ENCODE data around the gene TPPP2. TPM values are rescaled to one million over a fixed set of nuclear protein-coding genes. Genes with fewer than 3 reads are reported as not detected.
"Not testable (repeated sequence)": the region's sequence is repeated elsewhere in the genome, so short reads cannot be mapped to it uniquely, and the experiment has no call there.

The TPPP2 gene
- total RNA-seq = not detected in 2 replicates

DNA sequence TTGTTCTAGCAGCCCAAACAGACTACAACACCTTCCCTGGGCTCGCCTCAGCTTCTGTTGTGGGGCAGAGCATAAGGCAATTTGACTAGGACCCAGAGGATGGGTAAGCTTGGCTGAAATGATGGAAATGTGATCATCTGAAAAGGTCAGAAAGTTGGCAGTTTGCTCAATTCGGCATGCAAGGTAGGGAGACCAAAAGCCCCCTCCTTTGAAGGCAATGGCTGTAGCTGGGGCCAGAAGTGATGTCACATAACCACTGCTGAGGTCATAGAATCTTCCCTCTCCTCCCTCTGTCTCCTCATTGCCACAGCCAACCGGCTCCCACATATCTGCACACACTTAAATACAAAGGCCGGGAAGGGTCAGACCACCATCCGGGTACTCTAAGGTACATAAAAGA lies at the start of gene TPPP2:
Gene TPPP2 (plus strand): TSS at position 301 of the 400 bp plus-strand sequence. CDS start 365 bp downstream, outside the sequence.
- no peak for DNase-seq

DNA sequence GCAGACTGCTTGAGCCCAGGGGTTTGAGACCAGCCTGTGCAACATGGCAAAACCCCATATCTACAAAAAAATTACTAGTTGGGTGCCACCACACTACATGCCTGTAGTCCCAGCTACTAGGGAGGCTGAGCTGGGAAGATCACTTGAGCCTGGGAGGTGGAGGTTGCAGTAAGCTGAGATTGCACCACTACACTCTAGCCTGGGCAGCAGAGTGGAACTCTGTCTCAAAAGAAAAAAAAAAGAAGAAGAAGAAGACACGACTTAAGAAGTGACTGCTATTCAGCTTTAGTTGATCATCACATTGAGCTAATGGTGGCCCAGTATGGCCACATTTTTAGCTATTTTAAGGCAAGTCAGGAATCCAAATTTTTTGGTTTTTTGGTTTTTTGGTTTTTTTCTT lies 49.1 kb upstream of the TPPP2 start:
- no peak for DNase-seq

DNA sequence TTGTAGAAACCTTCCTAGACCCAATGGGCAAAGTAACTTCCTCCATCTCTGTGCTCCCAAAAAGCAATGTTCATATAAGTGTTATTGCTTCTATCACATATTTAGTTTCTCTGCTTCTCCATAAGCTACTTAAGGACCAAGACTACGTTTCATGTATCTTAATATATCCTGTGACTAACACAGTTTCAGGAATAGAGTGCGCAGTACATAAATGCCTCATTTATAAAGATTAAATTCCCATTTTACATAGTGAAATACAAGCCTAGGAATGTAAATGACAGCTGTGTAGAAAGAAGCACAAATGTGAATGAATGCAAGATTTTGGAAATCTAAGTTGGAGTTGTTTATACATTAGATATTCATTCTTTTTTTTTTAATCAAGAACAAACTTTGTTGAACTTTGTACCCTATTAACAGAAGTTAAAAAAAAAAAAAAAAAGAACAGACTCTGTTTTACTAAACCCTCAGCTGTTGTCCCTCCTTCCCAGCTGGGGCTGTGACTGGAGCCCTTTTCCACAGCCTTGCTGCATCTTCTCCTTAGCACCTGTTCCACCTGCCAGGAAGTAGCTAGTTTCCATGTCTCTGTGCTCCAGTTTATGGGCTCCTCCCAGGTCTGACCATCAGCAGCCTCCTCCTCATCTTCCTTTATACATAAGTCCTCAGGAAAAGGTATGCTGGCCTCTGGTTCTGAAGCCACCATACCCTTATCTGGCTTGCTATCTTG lies 47.2 kb upstream of the TPPP2 start:
- DNase-seq = no peak

DNA sequence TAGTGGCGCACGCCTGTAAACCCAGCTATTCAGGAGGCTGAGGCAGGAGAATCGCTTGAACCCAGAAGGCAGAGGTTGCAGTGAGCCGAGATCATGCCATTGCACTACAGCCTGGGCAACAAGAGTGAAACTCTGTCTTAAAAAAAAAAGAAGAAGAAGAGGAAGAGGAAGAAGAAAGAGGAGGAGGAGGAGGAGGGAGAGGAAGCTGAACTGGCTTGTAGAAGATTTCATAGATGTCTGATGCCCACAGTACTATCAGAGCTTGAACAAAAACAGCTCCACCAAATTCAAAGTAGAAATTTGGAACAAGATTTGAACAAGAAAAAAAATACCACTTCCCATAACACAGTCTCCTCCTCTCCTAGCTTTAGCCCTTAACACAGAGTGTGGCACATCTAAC lies 44.4 kb upstream of the TPPP2 start:
- DNase-seq = not testable (repeated sequence)

DNA sequence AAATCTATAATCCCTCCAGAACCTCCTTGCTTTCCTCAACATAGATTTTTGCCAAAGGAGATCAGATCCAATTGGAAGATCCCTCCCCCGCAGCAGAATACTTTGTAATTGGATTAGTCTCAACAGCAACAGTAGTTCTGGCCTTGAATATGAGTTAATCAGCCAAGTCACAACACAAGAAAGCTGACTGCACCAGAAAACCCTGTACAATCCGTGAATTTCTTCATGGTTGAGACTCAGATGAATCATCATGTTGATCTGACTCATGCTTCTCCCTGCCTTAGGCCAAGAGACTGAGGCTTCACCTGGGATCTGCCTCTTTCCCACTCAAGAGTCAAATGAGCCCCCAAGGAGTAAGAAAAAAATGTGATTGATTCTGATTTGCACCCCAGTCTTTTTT lies 43.2 kb upstream of the TPPP2 start:
- peak; percentile 74 for DNase-seq

DNA sequence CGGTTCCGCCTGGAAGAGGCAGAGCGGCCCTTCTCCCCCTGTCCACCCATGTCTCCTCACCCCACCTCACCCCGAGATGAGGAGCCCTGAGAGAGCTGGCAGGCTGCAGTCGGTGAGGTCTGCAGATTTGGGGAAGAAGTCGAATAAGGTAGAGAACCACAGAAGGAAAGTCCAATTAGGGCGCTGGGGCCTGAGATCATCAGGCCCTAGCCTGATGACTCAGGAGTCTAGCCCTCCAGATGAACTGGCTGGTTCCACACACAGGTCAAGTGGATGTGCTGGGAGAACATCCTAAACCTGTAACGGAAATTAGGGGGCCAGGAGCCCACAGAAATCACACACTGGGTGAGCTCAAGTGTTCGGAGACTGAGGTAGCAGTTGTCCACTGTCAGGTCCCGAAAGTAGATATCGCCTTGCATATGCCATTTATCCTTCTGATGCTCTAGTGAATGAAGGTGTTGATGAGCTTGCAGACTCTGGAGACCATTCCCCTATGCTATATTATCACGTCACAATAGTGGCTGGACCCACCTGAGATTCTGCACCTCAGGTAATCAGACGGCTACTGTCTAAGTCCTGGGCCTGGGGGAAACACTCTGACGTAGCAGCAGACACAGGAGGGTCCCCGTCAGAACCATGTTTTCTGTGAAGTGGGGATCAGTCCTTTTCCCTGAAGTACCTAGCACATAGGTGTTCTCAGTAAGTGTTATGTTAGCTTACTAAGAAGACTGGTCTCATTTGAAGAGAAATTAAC lies 41.1 kb upstream of the TPPP2 start:
- no peak for DNase-seq

DNA sequence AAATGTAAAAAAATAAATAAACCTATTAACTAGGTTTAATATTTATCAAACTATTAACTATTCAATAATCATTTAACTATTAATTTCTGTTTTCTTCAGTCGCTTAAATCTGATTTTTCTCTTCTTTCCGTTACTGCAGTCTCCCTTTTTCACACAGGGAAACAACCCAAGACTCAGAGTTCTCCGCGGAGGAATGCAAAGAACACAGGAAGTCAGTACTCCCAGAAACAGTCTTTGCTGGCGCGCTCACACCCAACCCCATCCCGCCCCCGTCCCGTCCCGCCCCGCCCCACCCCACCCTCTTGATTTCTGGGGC lies 40.6 kb upstream of the TPPP2 start:
- no peak for DNase-seq

DNA sequence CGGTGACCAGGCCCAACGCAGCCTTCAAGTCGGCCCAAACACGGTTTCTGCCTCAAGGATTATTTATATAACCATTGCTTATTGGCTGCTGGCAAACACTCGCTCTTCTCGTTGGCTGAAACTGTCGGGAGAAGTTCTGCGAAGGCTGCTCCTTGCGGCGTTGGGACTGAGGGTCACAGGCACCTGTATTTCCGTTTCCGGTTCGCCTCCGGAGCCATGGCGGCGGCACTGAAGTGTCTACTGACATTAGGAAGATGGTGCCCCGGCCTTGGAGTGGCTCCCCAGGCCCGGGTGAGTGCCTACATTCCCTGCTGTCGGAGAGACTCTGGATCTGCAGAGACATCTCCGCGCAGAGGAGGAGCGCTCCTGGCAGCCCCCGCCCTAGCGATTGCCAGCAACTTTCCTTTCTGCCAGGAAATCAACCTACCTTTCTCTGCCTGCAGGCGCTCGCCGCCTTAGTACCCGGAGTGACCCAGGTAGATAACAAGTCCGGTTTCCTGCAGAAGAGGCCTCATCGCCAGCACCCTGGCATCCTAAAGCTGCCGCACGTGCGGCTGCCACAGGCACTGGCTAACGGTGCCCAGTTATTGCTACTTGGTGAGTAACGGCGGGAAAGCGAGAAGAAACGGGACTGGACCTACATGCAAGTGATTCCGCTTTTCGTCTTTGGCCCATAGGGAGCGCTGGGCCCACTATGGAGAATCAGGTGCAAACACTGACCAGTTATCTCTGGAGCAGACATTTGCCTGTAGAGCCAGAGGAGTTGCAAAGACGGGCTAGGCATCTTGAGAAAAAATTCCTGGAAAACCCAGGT lies 40.0 kb upstream of the TPPP2 start, which contains the start of gene METTL17:
Gene METTL17 (plus strand): TSS at position 194 of the 814 bp plus-strand sequence. CDS start 23 bp downstream, at position 217.
- DNase-seq = peak; percentile 95

DNA sequence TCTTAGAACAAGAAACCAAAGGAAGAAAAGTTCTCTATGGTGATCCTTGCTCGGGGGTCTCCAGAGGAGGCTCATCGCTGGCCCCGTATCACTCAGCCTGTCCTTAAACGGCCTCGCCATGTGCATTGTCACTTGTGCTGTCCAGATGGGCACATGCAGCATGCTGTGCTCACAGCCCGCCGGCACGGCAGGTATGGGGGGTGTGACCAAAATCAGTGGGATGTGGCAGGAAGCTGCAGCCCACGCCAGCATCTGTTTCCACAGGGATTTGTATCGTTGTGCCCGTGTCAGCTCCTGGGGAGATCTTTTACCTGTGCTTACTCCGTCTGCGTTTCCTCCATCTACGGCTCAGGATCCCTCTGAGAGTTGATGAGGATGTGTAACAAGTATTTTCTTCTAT lies 33.5 kb upstream of the TPPP2 start:
- DNase-seq = no peak

DNA sequence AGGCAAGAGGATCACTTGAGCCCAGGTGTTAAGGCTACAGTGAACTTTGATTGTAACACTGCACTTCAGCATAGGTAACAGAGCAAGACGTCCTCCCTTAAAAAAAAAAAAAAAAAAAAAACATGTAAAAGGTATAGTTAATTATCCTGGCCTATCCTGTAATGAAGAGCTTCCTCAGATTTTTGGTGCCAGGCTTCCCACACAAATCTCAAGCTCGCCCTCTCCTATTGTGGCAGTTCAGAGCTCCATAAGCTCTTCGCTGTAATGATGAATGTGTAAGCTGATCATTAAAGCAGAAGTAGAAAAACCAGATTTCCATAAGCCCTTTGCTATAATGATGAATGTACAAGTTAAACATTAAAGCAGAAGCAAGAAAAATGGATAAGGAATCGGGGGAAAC lies 32.9 kb upstream of the TPPP2 start:
- DNase-seq = no peak

DNA sequence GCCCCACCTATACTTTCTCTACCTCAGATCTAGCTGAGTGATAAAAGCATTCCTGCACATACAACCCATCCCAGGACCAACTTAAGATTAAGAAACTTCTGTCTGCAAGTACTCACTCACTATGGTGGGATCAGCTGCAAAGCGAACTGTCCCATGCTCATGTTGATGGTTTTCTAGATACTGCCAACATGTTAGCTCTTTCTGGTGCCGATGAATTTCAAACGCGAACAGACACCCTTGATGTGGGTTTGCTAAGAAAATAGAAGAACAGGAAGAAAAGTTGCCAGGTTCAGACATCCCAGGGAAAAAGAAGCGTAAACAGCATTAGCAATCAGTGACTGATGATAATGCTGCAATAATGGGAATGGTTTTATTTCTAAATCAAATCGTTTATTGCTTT lies 32.5 kb upstream of the TPPP2 start:
- no peak for DNase-seq

DNA sequence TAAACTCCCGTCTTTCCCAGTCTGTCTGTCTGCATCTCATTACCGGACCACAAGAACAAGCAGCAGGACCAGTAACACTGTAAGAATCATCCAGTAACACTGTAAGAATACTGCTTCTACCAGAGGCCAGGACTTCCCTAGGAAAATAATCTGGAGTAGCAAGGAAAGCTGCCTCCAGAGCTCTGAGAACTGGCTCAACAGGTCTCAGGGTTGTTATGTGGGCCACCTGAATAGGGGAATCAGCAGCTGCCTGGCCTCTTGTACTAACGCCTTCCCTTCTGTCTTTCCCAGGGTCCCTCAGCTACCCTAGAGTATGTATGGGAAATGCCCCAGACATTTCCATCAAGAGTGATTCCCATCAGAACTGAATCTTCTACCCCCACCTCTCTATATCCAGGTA lies 31.9 kb upstream of the TPPP2 start:
- DNase-seq = no peak

DNA sequence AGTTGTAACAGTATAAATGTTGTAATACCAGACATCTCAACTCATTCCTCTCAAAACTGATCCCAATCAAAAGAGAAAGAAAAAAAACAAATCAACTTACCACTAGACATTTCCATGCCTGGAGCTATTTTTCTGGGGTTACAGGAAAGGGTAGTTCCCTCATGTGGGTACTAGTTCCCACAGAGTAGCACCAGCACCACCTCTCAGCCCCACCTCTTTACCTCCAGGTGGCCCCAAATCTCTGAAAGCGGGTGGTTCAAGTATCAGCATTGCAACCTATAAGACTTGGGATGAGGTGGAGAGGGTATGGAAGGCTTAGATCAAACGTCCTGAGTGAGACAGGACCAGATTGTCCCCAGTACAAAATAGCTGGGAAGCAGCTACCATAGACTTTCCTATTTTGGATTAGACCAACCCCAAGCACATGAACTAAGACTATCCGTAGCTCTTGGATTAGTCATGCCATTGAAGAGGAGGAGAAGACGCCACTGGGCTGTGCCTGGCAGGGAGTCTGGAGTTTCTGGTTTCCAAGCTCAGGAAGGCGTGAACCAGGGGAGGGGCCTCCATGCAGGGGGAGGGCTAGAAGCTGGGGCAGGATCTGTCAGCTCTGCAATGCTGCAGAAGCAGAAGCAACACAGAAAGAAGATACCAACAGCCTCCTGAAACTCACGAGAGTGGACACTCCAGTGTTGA lies 31.2 kb upstream of the TPPP2 start, which contains the start of gene SLC39A2:
Gene SLC39A2 (plus strand): TSS at position 620 of the 693 bp plus-strand sequence. CDS start 154 bp downstream, outside the sequence.
- DNase-seq = no peak

DNA sequence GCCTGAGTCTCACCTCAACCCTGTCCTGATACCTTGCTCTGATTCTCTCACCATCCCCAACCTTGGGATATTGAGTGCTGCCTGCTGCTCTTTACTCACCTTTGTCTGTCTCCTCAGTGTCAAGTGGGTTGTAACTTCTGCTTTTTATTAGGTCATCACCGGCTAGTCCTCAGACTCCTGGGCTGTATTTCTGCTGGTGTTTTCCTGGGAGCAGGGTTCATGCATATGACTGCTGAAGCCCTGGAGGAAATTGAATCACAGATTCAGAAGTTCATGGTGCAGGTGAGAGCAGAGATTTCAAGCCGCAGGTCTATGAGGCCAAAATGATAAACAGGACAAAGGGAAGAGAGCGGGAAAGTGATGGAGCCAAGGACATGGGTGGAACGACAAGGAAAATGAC lies 30.4 kb upstream of the TPPP2 start:
- no peak for DNase-seq

DNA sequence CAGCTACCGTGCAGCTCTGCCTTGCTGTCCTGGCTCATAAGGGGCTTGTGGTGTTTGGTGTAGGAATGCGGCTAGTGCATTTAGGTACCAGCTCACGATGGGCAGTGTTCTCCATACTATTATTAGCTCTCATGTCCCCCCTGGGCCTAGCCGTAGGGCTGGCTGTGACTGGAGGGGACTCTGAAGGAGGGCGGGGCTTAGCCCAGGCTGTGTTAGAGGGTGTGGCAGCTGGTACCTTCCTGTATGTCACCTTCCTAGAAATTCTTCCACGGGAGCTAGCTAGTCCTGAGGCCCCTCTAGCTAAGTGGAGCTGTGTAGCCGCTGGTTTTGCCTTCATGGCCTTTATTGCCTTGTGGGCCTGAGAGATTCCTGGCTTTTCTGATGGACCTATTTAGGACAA lies 28.8 kb upstream of the TPPP2 start:
- DNase-seq = no peak

DNA sequence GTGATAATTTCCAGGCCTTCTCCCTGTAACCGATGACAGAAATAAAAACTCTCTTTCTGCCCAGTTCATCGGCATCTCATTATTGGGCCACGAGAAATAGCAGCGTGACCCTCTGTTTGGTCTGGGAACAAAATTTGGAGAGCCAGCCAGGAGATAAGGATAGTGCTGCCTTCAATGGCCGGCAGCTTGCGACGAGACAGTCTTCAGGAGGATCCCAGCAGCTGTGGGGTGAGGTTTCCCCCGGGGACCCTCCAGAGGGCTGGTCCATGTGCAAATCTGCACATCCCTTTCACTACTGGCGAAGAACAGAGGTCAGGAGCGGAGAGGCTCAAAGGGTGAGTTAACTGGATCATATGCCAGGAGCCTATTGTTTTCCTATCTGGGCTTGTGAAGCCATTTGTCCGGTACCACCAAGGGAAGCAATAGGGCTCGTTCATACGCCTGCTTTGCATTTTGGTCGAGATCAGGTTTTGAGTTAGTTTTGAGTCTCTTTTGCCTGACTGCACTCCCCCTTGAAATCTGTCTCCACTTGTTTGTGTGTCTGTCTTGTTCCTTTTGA lies 26.1 kb upstream of the TPPP2 start:
- DNase-seq = no peak

DNA sequence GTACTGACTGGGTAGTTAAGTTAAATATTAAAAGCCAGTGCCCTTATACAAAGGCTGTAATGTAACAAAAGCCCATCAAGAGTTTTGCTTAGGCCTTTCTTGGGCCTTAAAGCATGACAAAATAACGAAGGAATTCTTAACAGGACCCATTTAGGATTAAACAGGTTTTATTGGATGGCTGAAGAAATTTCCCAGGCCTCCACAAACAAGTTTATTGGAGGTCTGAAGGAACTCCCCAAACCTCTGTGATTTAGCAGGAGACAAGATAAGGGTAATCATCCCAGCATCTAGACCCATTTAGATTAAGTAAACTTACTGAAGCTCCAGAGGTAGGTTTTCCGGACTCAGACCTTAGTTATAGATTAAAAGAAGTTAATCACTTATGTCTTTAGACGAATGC lies 20.3 kb upstream of the TPPP2 start:
- not testable (repeated sequence) for DNase-seq

DNA sequence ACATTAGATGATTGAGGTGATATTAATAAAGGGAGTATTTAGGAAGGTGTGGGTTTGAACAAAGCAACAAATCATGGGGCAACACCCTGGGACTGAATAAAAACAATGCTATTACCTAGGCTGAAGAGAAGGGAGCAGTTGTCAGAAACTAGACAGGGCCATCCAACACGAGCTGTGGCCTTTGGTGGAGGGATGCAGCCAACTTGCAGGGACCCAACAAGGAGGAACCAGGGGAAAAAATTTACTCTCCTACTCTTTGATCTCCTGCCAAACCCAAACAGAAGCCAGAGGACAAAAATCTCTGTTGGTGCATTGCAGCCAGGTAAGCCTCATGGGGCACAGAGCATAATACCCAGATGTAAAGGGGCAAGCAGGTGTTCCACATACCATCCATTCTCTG lies 18.9 kb upstream of the TPPP2 start:
- DNase-seq = no peak

DNA sequence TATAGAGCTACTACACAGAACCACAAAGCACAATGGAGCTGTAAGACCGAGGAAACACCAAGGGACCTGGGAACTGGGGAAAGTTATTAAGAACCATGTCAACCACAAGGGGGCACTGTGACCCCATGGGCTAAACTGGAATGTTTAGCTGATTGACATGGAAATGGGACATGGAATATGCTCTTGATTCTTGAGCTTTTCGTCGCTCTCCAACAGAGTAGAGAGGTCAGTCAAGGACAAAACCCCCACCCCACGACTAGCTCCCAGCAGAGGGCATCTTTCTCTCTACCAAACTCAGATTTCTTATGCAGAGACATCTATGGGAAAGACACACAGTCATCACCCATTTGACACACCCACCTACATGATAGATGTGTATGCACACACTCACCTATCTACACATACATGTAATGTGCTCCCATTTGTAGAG lies 15.2 kb upstream of the TPPP2 start:
- DNase-seq = peak; percentile 94

DNA sequence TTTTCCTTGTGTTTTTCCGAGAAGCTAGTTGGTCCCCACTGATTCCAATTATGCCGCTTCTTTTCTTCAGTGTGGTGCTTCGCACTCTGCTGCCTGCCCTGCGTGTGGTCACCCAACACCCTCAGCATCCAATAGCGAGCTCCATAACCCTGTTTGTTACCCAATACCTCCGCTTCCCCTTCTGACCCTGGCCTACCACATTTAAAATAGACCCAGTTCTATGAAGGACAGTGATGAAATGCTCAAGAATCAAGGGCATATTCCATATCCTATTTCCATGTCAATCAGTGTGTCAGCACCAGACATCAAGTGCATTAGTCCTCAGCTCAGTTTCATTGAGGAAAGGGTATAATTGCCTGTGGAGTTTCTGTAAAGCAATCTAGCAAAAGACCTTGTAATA lies 14.7 kb upstream of the TPPP2 start:
- no peak for DNase-seq

DNA sequence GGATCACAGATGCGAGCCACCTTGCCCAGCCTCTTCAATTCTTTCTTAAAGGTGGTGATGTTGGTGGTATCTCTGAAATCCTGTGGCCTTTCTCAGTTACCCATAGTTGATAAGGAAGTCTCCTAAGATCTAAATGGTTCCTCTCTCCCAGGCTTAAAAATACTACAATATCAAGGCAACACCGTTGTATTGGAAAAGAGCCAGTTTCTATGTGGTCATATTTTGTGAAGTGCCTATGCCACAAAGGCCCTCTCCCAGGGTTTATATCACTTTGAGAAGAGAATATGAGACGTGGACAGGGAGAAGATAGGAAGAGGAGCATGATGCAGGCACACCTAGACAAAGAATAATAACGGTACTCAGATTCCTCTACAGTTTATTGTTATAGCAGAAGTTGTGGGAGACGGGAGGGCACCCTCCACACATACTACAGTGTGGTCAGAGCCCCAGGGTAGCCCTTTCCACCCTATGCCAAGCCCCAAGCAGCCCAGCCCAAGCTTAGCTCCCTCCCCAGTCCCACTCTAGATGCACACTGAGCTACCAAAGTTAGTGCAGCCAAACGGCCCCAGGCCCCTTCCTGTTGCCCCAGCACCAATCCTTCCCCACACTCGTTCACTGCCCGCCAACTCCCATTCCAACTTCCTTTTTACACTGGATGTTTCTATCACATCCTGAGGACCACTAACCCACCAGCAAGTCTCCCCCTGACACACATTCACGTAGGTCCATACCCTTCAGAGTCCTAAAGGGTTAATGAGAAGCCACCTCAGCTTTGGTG lies 13.4 kb upstream of the TPPP2 start:
- DNase-seq = no peak

All from dermis blood vessel endothelial cell (primary cell).